Hepatocyte (in vitro differentiated cells): ENCODE measurements around the gene PAK2. TPM values are rescaled to one million over a fixed set of nuclear protein-coding genes. Genes with fewer than 3 reads are reported as not detected.

Experiments
- DNase-seq: peaks from one replicate; pipeline ENCODE4 v3.0.0-alpha.2; 2016; ENCODE audit warnings: low spot score
- H2AFZ ChIP-seq: fragments of 200-600 bp; sonication (generic); 2 replicates; pipeline ENCODE4 v1.6.0; 2016; ENCODE audit warnings: antibody characterized with exemption, mild to moderate bottlenecking
- H3K27ac ChIP-seq: fragments of 200-600 bp; sonication (generic); 2 replicates; pipeline ENCODE4 v1.5.1; 2016; ENCODE audit warnings: mild to moderate bottlenecking
- H3K27me3 ChIP-seq: fragments of 200-600 bp; sonication (generic); 2 replicates; pipeline ENCODE4 v1.6.1; 2016
- H3K36me3 ChIP-seq: fragments of 200-600 bp; sonication (generic); replicated peaks from 2 replicates; pipeline ENCODE4 v1.5.1; 2016; ENCODE audit warnings: low read depth; ENCODE audit not compliant: insufficient read depth
- H3K4me1 ChIP-seq: fragments of 200-600 bp; sonication (generic); 2 replicates; pipeline ENCODE4 v1.5.1; 2016; ENCODE audit warnings: mild to moderate bottlenecking, moderate library complexity; ENCODE audit not compliant: insufficient read depth
- H3K4me2 ChIP-seq: fragments of 200-600 bp; sonication (generic); 2 replicates; pipeline ENCODE4 v1.6.0; 2016
- H3K4me3 ChIP-seq: fragments of 200-600 bp; sonication (generic); 2 replicates; pipeline ENCODE4 v1.5.1; 2016; ENCODE audit warnings: mild to moderate bottlenecking
- H3K79me2 ChIP-seq: fragments of 200-600 bp; sonication (generic); 2 replicates; pipeline ENCODE4 v1.6.0; 2017; ENCODE audit warnings: mild to moderate bottlenecking
- H3K9me2 ChIP-seq: fragments of 200-600 bp; sonication (generic); replicated peaks from 2 replicates; pipeline ENCODE4 v1.6.0; 2017; ENCODE audit warnings: mild to moderate bottlenecking; ENCODE audit not compliant: insufficient read depth
- H3K9me3 ChIP-seq: fragments of 200-600 bp; sonication (generic); 2 replicates; pipeline ENCODE4 v1.5.1; 2016; ENCODE audit warnings: low read depth, mild to moderate bottlenecking
- H4K20me1 ChIP-seq: fragments of 200-600 bp; sonication (generic); 2 replicates; pipeline ENCODE4 v1.6.0; 2016; ENCODE audit warnings: mild to moderate bottlenecking; ENCODE audit not compliant: insufficient read depth, poor library complexity, severe bottlenecking
- CTCF ChIP-seq: fragments of 200-600 bp; sonication (generic); IDR thresholded peaks from 2 replicates; pipeline ENCODE4 v1.5.1; 2016; ENCODE audit warnings: antibody characterized with exemption, mild to moderate bottlenecking; ENCODE audit not compliant: poor library complexity
- EZH2 ChIP-seq: fragments of 200-600 bp; sonication (generic); IDR thresholded peaks from 2 replicates; pipeline ENCODE4 v1.6.1; 2016; ENCODE audit warnings: antibody characterized with exemption, mild to moderate bottlenecking, borderline replicate concordance
- EZH2phosphoT487 ChIP-seq: fragments of 200-600 bp; sonication (generic); IDR thresholded peaks from one replicate; pipeline ENCODE4 v1.6.1; 2018; ENCODE audit warnings: antibody characterized with exemption, mild to moderate bottlenecking, low read depth, moderate library complexity; ENCODE audit not compliant: unreplicated experiment, severe bottlenecking
- WGBS: methylation state at CpG from one replicate; pipeline ENCODE4 v1.1.6; 2016; ENCODE audit warnings: low lambda C conversion rate; ENCODE audit errors: missing lambda C conversion rate; 5-methylcytosine and 5-hydroxymethylcytosine counted together
- polyA plus RNA-seq: library from polyadenylated mRNA; unstranded; fragments of >200 nt; fragmentation: Nextera tagmentation; extraction: Ambion mirVana; gene quantifications from 2 replicates; pipeline ENCODE4 v1.2.1, GENCODE V29; 2016
- total RNA-seq: library from RNA; depleted of rRNA; stranded (reverse); fragments of >200 nt; gene quantifications from 2 replicates; pipeline ENCODE4 v1.2.3, GENCODE V29; 2014

Gene PAK2
- total and polyA plus RNA-seq, 2 experiments from 2014 or later = 26.5 to 50.9 TPM

- H3K9me2 ChIP-seq = no peaks in the 10 kb centered on the region
- no peak overlapping the region for H2AFZ ChIP-seq
- H4K20me1 ChIP-seq = no peaks in the 10 kb centered on the region
- TF ChIP-seq EZH2phosphoT487 (no peak), EZH2 (no peak), CTCF (no peak)
- no peaks in the 10 kb centered on the region for H3K4me1 ChIP-seq
- no peaks in the 10 kb centered on the region for H3K9me3 ChIP-seq
- H3K27me3 ChIP-seq = no peaks in the 10 kb centered on the region
- no peak overlapping the region for H3K4me2 ChIP-seq
- no peaks in the 10 kb centered on the region for H3K36me3 ChIP-seq
- no peak overlapping the region for H3K27ac ChIP-seq
- no peak overlapping the region for H3K4me3 ChIP-seq
- 87% methylated on average over 3 of the region's 3 CpGs for WGBS
- DNase-seq = no peak
- H3K79me2 ChIP-seq = no peaks in the 10 kb centered on the region
Measured at GRCh38 chr3:196810963-196811581, 71.4 kb downstream of the PAK2 start.

DNA sequence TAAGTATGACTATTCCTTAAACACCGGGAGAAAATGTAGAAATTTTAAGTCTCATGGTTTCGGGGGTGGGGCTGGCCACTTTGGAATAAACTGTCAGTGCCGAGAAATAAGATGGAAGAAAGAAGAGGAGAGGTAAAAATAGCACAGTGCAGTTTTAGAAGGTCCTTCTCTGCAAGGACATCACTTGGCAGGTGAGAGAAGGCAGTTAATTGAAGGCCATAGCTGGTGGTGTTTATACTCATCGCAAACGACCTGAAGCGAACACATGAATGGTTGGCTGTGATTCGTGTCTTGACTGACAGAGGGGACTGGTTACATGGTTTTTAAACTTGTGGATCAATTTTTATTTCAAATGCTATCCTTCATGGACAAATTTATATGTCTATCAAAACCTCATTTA is 73.2 kb downstream of the PAK2 start:
- Histone ChIP-seq H3K36me3 (no peaks in the 10 kb centered on the region), H4K20me1 (no peaks in the 10 kb centered on the region), H3K27ac (no peak overlapping the region), H3K79me2 (no peaks in the 10 kb centered on the region), H3K4me3 (no peak overlapping the region), H3K27me3 (no peaks in the 10 kb centered on the region), H3K4me1 (no peaks in the 10 kb centered on the region), H3K9me3 (no peaks in the 10 kb centered on the region), H2AFZ (no peak overlapping the region), H3K4me2 (no peak overlapping the region), H3K9me2 (no peaks in the 10 kb centered on the region)
- no peak for DNase-seq
- WGBS = 98% methylated on average over 7 of the region's 7 CpGs
- no peak for TF ChIP-seq CTCF
- no peak for TF ChIP-seq EZH2phosphoT487
- TF ChIP-seq EZH2 = no peak

GRCh38 chr3:196813903-196814302 is 74.2 kb downstream of the PAK2 start:
- H2AFZ ChIP-seq = no peak overlapping the region
- H3K36me3 ChIP-seq = peaks cover 4% of the 10 kb centered on the region
- no peaks in the 10 kb centered on the region for H3K4me1 ChIP-seq
- H4K20me1 ChIP-seq = no peaks in the 10 kb centered on the region
- no peaks in the 10 kb centered on the region for H3K79me2 ChIP-seq
- no peak overlapping the region for H3K4me3 ChIP-seq
- 93% methylated on average over 5 of the region's 5 CpGs for WGBS
- no peak overlapping the region for H3K27ac ChIP-seq
- no peak for TF ChIP-seq CTCF
- TF ChIP-seq EZH2phosphoT487 = no peak
- TF ChIP-seq EZH2 = no peak
- no peaks in the 10 kb centered on the region for H3K9me3 ChIP-seq
- H3K4me2 ChIP-seq = no peak overlapping the region
- no peaks in the 10 kb centered on the region for H3K27me3 ChIP-seq
- H3K9me2 ChIP-seq = no peaks in the 10 kb centered on the region
- no peak for DNase-seq
